T-helper 2 cell treated with Interferon-gamma antibody and Interleukin-4, amounts not matched to agents 100 ng/mL and 5 ng/mL, for 36 hours (primary cell): ENCODE results near the gene GLTPD2. TPM values are rescaled to one million over a fixed set of nuclear protein-coding genes. Genes with fewer than 3 reads are reported as not detected.

Experiments
- intact Hi-C: fragments of 100-400 bp; cut with micrococcal nuclease; formaldehyde crosslinking; loops from one replicate; pipeline ENCODE4 v1.15.1; 2023
- total RNA-seq: library from RNA; stranded (reverse); gene quantifications from 2 replicates; pipeline ENCODE4 v1.2.3, GENCODE V29; 2022

GLTPD2 gene
- total RNA-seq, 1 donor from 2014 or later = not detected

DNA sequence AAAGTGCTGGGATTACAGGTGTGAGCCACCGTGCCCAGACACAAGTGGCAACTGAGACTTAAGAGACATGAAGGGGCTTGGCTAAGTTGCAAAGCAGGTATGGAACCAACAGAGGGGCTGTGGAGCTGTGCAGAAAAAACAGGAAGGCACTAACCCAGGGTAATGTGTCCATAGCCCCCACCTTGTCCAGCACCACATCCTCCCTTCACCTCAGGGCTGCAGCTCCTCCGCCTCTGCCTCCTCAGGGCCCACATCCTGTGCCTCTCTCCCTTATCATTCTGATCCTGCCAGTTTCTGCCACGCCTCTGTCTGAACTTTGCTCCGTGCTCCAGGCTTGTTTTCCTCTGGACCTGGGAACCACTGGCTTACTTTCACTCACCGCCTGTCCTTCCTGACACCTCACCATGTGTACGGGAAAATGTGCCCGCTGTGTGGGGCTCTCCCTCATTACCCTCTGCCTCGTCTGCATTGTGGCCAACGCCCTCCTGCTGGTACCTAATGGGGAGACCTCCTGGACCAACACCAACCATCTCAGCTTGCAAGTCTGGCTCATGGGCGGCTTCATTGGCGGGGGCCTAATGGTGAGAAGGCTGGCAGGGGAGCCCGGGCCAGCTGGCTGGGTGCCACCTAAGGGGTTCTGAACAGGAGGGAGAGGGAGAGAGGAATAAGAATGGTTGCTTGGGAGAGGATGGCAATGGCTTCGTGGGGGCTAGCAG lies 17.1 kb upstream of the GLTPD2 start, which contains the start of gene TM4SF5:
Gene TM4SF5 (plus strand): TSS at position 368 of the 716 bp plus-strand sequence. CDS start 37 bp downstream, at position 405.
- intact Hi-C loops = no loop called here

DNA sequence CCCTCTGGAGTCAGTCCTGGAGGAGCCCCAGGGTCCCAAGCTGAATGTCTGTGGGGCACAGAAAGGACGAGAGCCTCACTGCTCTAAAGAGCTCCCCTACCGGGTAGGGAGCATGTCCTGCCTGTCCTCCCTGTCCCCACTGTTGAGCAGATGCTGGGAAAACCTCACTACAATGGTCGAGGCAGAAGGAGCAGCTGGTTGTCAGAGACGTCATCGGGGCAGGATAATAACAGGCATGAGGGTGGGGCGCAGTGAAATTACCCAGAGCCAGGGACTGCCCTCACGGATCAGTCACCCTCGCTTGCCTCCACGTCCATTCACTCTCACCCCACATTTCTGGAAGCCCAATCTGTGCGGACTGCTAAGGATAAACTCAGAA lies 16.5 kb upstream of the GLTPD2 start:
- intact Hi-C loops = no loop called here

DNA sequence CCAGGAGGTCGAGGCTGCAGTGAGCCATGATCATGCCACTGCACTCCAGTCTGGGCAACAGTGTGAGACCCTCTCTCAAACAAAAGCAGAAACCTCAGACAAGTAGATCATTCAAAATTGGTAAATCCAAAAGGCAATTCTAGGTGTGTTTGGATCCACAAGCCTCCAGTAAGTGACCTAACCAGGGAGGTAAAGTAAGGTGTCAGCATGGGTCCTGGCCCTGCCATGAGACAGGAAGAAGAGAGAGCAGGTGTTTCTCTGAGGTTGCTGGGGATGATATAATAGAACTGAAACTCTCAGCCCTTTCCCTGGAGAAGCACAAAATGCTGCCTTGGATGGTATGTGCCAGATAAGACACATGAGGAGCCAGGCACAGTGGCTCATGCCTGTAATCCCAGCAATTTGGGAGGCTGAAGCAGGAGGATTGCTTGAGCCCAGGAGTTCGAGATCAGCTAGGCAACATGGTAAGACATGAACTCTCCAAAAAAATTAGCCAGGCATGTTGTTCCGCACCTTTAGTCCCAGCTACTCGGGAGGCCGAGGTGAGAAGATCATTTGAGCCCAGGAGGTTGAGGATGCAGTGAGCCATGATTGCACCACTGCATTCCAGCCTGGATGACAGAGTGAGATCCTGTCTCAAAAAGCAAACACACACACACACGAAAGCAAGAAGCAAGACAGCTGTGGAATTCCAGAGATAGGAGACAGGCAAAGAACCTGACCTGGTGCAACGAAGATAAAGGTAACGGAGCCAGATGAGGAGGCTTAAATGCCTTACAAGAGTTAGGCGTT lies 10.6 kb upstream of the GLTPD2 start:
- intact Hi-C loops = no loop called here

DNA sequence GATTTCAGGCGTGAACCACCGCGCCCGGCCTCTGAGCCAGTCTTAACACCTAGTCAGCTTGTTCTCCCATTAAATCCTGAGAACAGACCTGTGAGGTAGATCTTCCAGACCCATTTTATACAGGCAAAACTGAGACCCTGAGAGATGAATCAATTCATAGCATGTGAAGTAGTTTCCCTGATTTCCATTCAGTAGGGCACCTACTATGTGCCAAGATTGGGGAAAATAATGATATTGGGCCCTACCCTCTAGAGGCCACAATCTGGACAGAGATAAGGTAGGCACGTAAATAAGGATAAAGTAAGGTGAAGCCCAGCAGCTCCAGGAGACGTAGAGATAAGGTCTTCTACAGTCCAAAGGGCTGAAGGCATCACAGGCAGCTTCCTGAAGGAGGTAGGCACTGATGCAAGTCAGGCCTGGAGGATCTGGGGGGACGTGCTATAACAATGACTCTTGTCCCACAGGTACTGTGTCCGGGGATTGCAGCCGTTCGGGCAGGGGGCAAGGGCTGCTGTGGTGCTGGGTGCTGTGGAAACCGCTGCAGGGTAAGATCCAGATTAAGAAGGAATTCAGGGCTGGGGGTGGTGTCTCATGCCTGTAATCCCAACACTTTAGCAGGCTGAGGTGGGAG lies 8.3 kb upstream of the GLTPD2 start:
- intact Hi-C loops = loop anchor here (10.0 kb wide), 1 partner anchor 136 kb away; the partner anchor contains the start of gene ALOX15

DNA sequence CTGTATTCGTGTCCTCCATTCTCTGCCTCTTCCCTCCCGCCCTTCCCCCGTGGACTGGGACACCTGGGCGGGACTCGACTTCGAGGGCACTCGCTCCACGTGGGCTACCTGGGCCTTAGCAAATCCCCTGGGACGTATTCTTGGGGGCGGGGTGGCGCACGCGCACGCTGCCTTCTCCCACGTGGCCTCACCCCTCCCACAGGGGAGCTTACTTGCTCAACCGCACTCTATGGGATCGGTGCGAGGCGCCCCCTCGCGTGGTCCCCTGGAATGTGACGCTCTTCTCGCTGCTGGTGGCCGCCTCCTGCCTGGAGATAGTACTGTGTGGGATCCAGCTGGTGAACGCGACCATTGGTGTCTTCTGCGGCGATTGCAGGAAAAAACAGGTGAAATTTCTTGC lies 6.1 kb upstream of the GLTPD2 start:
- intact Hi-C loops = loop anchor here (10.0 kb wide), 1 partner anchor 138 kb away; the partner anchor contains the start of gene ALOX15

DNA sequence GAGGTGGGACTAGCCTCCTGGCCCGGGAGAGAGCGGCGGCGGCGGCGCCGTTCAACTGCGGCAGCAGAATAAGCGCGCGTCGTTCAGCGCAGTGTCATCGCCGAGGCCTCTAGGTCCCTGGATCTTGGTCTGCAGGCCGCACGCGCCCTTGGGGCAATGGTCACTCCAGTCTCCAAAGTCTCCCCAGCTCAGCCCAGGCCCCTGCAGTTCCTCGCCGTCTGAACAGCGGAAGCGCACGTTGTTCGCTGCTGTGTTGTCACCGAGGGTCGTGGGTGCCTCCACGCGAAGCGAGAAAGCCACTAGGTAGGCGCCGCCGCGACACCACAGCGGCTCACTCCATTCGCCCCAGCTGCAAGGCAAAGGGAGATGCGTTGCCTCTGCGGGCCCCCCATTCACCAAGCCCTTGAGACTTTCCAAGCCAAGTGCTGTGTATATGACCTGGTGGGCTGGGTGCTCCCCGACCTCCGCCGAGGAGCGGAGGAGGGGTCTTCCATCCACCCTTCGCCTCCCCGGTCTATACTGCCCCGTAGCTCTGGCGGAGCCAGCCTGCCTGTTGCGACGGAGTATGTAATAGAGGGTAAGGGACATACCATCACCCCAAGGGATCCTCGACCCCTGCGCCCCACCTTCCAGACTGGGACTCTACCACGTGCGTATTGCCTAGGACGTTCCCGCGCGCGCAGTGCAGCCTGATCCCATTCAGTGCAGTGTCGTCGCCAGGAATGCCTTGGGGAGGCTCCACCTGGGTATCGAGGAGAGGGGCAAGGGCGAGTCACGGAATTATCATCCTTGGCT lies 3.3 kb upstream of the GLTPD2 start:
- intact Hi-C loops = loop anchor here (2.0 to 10.0 kb wide), 2 partner anchors 103 to 141 kb away; partner anchors contain the start of gene ALOX15

DNA sequence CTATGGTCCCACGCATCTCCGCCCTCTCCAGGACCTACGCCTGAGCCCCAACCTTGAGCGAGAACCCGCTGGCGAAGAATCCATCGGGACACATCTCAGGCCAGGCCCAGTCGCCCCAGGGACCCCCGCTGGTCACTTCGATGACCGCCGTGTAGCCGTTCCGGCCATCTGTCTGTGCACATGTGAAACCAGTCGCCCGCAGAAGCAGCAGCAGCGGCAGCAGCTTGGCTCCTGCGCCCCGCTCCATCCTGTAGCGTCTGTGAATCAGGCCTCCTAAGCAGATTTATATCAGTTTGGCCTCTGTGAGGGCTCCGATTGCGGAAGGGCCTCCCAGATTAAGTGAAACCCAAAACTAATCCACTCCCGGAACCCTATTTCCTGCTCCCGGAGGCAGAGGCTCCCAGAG lies 2.7 kb upstream of the GLTPD2 start, which contains the start of gene VMO1:
Gene VMO1 (minus strand): TSS at position 259 of the 406 bp plus-strand sequence. CDS start 12 bp downstream, at position 247.
- intact Hi-C loops = loop anchor here (2.0 to 10.0 kb wide), 2 partner anchors 103 to 141 kb away; partner anchors contain the start of gene ALOX15

DNA sequence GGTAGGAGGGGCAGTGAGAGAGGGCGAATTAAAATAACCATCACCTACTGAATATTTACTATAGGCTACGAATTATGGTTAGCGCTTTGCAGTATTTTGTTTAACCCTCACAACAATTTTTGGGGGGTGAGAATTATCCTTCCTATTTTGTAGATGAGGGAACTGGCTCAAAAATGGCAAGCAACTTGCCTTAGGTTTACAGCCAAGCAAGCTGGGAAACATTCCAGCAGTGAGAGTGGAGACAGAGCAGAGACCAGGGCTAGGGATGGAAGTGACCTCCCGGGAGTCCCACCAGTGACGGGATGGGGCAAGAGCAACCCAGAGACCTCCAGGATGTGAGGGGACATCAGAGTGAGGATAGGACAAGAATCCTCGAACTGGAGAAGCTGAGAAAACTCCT lies 2.2 kb upstream of the GLTPD2 start:
- intact Hi-C loops = loop anchor here (2.0 to 10.0 kb wide), 2 partner anchors 102 to 142 kb away; partner anchors contain the start of gene ALOX15

DNA sequence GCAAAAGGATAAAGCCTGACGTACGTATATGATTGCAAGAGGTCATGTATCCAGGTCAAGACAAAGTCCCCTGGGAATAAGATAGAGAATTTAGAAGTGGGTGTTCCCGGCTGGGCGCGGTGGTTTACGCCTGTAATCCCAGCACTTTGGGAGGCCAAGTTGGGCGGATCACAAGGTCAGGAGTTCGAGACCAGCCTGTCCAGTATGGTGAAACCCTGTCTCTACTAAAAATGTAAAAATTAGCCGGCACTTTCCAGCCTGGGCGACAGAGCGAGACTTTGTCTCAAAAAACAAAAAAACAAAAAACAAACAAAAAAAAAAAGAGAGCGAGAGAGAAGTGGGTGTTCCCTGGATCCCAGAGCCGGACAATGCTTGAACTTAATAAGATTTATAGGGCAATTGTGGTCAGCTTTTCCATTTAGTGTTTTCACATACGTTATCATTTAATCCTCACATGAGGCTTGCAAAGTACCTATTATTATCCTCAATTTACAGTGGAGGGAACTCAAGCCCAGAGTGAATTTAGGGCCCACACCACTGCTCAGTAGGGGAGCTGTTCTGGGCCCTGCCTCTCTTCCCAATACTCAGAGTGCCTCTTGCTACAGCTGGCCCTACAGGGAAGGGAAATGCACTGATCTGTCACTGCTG lies 481 bp upstream of the GLTPD2 start:
- intact Hi-C loops = loop anchor here (10.0 kb wide), 1 partner anchor 143 kb away; the partner anchor contains the start of gene ALOX15

DNA sequence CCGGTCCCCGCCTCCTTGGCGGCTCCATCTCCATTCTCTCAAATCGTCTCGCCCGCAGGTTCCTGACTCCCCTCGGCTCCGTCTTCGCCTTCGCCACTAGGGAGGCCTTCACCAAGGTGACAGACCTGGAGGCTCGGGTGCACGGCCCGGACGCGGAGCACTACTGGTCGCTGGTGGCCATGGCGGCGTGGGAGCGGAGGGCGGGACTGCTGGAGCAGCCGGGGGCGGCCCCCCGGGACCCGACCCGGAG lies 862 bp downstream of the GLTPD2 start:
- intact Hi-C loops = loop anchor here (10.0 kb wide), 1 partner anchor 145 kb away; the partner anchor contains the start of gene ALOX15

DNA sequence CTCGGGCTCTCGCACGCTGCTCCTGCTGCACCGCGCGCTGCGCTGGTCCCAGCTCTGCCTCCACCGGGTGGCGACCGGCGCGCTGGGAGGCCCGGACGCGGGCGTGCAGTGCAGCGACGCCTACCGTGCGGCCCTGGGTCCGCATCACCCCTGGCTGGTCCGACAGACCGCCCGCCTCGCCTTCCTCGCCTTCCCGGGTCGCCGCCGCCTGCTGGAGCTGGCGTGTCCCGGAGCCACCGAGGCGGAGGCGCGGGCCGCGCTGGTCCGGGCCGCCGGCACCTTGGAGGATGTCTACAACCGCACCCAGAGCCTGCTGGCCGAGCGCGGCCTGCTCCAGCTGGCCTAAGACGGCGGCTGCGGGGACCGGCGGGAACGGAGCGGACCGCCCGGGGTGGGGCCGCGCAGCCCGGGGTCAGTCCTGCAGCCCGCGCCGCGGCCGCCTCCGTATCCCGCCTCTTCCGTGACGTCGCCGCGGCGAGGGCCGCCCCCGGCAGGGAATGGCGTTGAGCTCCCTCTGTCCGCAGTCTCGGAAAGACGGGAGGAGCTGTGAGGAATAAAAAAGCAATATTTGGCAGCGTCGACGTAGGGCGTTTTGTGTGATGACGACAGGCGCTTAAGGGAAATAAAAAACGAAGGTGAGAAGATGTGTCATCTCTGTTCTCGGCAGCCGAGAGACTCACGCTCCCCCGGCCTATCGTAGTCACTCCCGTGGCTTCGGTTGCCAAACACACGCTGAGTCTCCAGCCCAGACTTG lies 1.4 kb downstream of the GLTPD2 start:
- intact Hi-C loops = loop anchor here (1.0 to 10.0 kb wide), 5 partner anchors 43 to 233 kb away; partner anchors contain the start of genes ALOX15, ARRB2, MED11 and MINK1

DNA sequence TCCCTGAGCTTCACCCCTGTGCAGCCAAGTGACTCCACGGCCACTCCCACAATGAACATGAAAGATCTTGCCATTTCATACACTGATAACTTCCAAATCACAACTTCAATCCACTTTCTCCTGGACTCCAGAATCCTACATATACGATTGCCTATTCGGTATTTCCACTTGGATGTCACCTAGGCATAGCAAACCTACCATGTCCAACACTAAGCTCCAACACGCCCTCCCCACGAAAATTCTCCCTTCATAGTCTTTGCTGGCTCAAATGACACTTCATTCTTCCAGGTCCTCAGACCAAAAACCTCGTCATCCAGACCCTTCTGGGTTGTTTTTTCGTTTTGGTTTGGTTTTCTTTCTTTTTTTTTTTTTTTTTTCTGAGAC lies 1.9 kb downstream of the GLTPD2 start:
- intact Hi-C loops = loop anchor here (1.0 to 5.0 kb wide), 4 partner anchors 43 to 233 kb away; partner anchors contain the start of genes ARRB2, MED11, MINK1 and MYBBP1A

DNA sequence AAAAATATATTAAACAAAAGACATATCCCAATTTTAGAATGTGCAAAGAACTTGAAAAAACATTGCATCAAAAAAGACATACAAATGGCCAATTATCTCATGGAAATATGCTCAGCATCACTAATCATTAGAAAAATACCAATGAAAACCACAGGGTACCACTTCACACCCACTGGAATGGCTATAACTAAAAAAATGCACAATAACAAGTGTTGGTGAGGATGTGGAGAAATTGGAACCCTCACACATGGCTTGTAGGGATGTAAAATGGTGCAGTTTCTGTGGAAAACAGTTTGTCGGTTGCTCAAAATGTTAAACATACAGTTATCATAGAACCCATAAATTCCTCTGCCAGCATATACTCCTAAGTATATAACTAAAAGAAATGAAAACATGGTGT lies 6.4 kb downstream of the GLTPD2 start:
- intact Hi-C loops = loop anchor here (5.0 kb wide), 1 partner anchor 147 kb away; the partner anchor contains the start of genes RNF167 and SLC25A11

DNA sequence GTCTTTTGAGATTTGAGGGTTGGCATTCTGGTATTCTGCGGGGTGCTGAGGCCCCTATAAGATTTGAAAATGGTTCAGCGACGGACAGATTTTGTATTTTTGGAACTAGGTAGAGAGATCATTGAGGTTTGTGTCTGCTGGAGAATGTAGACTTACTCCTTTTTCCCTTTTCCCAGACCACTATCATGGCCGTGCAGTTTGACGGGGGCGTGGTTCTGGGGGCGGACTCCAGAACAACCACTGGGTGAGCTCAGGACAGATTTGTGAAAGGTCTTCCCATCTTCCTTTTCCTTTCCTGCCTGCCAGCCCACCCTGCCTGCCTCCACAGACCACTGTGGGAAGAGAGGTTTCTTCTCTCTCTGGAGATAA lies 7.8 kb downstream of the GLTPD2 start:
- intact Hi-C loops = loop anchor here (1.0 to 5.0 kb wide), 2 partner anchors 11 to 146 kb away; partner anchors contain the start of genes PLD2, RNF167 and SLC25A11

DNA sequence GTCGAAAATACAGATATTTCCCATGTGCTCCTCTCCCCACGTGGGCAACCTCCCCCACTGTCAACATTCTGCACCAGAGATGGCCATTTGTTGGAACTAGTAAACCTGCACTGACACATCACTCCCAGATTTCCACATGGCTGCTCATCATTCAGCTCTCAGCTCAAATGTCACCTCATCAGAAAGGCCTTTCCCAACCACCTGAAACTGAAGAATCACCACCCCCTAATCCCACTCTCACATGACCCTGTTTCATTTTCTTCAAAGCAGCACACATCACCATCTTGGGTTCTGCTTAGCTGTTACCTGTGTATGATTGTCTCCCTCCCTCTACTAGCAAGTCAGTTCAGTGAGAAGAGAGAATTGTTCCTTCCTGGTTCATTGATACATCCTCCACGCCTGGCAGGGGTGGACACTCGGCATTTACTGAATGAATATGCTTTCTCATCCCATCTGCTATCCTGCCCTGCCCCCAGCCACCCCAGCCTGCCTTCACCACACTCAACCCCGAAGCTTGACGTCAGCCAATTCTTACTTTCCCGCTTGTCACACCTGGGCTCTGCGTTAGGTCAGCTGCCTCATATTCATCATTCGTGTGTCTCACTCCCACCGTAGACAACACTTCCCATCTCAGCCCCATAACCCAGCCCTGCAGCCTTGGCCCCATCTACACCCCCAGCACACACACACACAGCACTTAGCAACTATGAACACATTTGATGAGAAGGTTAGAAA lies 11.9 kb downstream of the GLTPD2 start:
- intact Hi-C loops = no loop called here

DNA sequence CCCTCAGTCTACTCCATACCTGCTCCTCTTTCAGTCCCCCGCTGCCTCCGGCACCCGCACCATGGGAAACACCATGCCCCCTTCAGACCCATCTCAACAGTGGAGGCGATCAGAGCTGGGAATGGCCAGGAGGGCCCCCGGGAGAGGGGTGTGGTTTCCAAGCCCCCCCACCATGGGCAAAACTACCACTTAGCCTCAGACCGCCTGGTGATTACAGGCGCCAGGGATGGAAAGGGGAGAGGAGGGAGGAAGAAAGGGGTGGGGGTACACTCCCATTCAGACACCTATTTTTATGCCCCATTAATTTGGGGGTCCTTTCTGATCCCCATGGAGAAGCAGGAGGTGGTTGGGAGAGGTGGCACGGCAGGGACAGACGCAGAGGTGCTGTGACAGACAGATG lies 13.5 kb downstream of the GLTPD2 start, which contains the start of gene C17orf114:
Gene C17orf114 (minus strand): TSS at position 101 of the 400 bp plus-strand sequence.
- intact Hi-C loops = no loop called here

DNA sequence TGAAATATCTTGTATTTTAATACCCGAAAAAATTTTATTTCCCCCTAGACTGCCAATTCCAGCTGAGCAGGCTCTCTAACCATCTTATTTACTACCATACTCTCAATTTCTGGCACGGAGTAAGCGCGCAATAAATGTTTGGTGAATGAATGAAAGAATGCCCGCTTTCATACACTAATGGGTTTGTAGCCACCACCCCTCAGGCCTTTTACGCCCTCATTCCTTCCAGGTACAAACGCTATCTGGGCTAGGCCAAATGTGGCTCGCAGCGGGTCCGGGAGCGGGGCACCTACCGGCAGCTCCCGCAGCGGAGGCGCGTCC lies 17.7 kb downstream of the GLTPD2 start:
- intact Hi-C loops = loop anchor here (2.0 kb wide), 1 partner anchor 26 kb away; the partner anchor contains the start of gene MINK1
